HepG2 (cell line): ENCODE results near the gene ASB3. TPM values are rescaled to one million over a fixed set of nuclear protein-coding genes. Genes with fewer than 3 reads are reported as not detected.

Experiments used
- KDM3A ChIP-seq: IDR thresholded peaks from 2 replicates; pipeline ENCODE4 v1.6.1; 2018; ENCODE audit warnings: low read depth, missing compliant biosample characterization
- NCOA1 ChIP-seq: sonication (generic); formaldehyde crosslinking; IDR thresholded peaks from 2 replicates; pipeline ENCODE4 v1.9.0; 2021; ENCODE audit warnings: missing genetic modification reagents
- NFKBIZ ChIP-seq: IDR thresholded peaks from 2 replicates; pipeline ENCODE4 v1.6.1; 2018; ENCODE audit warnings: missing genetic modification reagents, missing compliant biosample characterization
- REL ChIP-seq: sonication (generic); formaldehyde crosslinking; conservative IDR thresholded peaks from 2 replicates; pipeline ENCODE4 v1.8.0; 2022; ENCODE audit warnings: mild to moderate bottlenecking, missing genetic modification reagents, moderate library complexity
- RFX3 ChIP-seq: IDR thresholded peaks from 2 replicates; pipeline ENCODE4 v1.6.1; 2016; ENCODE audit warnings: missing biosample characterization, missing genetic modification reagents
- SNAPC2 ChIP-seq: sonication (generic); formaldehyde crosslinking; IDR thresholded peaks from 2 replicates; pipeline ENCODE4 v1.8.1; 2022; ENCODE audit warnings: mild to moderate bottlenecking, missing genetic modification reagents
- TARDBP ChIP-seq: sonication (generic); formaldehyde crosslinking; IDR thresholded peaks from 2 replicates; pipeline ENCODE4 v1.8.0; 2022; ENCODE audit warnings: mild to moderate bottlenecking, missing genetic modification reagents
- ZMYM2 ChIP-seq: sonication (generic); formaldehyde crosslinking; IDR thresholded peaks from 2 replicates; pipeline ENCODE4 v1.8.0; 2022; ENCODE audit warnings: mild to moderate bottlenecking, missing genetic modification reagents
- ZNF460 ChIP-seq: sonication (generic); formaldehyde crosslinking; IDR thresholded peaks from 2 replicates; pipeline ENCODE4 v1.5.1; 2020; ENCODE audit warnings: missing genetic modification reagents, mild to moderate bottlenecking, borderline replicate concordance
- ZSCAN22 ChIP-seq: sonication (generic); formaldehyde crosslinking; IDR thresholded peaks from 2 replicates; pipeline ENCODE4 v1.4.0; 2020; ENCODE audit warnings: mild to moderate bottlenecking, missing genetic modification reagents
- ZZZ3 ChIP-seq: sonication (generic); formaldehyde crosslinking; IDR thresholded peaks from 2 replicates; pipeline ENCODE4 v1.4.0; 2020; ENCODE audit warnings: missing genetic modification reagents, mild to moderate bottlenecking, borderline replicate concordance
- polyA plus RNA-seq, 8 experiments: library from polyadenylated mRNA; depleted of rRNA in 3 of 8; stranded (reverse) in 7 of 8; unstranded in 1 of 8; fragments of >200 nt; fragmentation: Illumina TruSeq in 4 of 8; extraction: Trizol in 4 of 8; gene quantifications; 2 replicates each; pipeline versions ENCODE4 v1.2.1 to v1.2.3, GENCODE V29; 2011 to 2016; ENCODE audit warnings: low read depth in 4 of 8, missing spikeins in 1 of 8, mixed read lengths in 1 of 8; ENCODE audit not compliant: insufficient read depth in 1 of 8
- total RNA-seq, 5 experiments: library from RNA; depleted of rRNA; stranded (reverse); fragments of >200 nt; fragmentation: Illumina TruSeq; extraction: Trizol; gene quantifications; 2 replicates each; pipeline ENCODE4 v1.2.3, GENCODE V29; 2016; ENCODE audit warnings: low read depth in 1 of 5
- TF ChIP-seq, protein P1 (sequence below): sonication (generic); formaldehyde crosslinking; IDR thresholded peaks from 2 replicates; pipeline ENCODE4 v1.8.1; 2022; ENCODE audit warnings: low read depth, mild to moderate bottlenecking, missing genetic modification reagents
- TF ChIP-seq, protein P2 (sequence below): sonication (generic); formaldehyde crosslinking; IDR thresholded peaks from 2 replicates; pipeline ENCODE4 v1.4.0; 2020; ENCODE audit warnings: missing genetic modification reagents
- TF ChIP-seq, protein P3 (sequence below): sonication (generic); formaldehyde crosslinking; IDR thresholded peaks from 2 replicates; pipeline ENCODE4 v1.4.0; 2020; ENCODE audit warnings: missing genetic modification reagents
- TF ChIP-seq, protein P4 (sequence below): fragments of 450-650 bp; IDR thresholded peaks from 2 replicates; pipeline ENCODE4 v1.6.1; 2016
- TF ChIP-seq, protein P5 (sequence below): sonication (generic); formaldehyde crosslinking; IDR thresholded peaks from 2 replicates; pipeline ENCODE4 v1.5.0; 2020; ENCODE audit warnings: mild to moderate bottlenecking, missing genetic modification reagents
- TF ChIP-seq, protein P6 (sequence below): sonication (generic); formaldehyde crosslinking; IDR thresholded peaks from 2 replicates; pipeline ENCODE4 v1.4.0; 2020; ENCODE audit warnings: mild to moderate bottlenecking, missing genetic modification reagents

Gene ASB3
- total and polyA plus RNA-seq, 2 of the 13 experiments (the other 11 are each of a cell fraction or from before 2014, with no cell fraction given): 40.1 to 41.8 TPM

DNA sequence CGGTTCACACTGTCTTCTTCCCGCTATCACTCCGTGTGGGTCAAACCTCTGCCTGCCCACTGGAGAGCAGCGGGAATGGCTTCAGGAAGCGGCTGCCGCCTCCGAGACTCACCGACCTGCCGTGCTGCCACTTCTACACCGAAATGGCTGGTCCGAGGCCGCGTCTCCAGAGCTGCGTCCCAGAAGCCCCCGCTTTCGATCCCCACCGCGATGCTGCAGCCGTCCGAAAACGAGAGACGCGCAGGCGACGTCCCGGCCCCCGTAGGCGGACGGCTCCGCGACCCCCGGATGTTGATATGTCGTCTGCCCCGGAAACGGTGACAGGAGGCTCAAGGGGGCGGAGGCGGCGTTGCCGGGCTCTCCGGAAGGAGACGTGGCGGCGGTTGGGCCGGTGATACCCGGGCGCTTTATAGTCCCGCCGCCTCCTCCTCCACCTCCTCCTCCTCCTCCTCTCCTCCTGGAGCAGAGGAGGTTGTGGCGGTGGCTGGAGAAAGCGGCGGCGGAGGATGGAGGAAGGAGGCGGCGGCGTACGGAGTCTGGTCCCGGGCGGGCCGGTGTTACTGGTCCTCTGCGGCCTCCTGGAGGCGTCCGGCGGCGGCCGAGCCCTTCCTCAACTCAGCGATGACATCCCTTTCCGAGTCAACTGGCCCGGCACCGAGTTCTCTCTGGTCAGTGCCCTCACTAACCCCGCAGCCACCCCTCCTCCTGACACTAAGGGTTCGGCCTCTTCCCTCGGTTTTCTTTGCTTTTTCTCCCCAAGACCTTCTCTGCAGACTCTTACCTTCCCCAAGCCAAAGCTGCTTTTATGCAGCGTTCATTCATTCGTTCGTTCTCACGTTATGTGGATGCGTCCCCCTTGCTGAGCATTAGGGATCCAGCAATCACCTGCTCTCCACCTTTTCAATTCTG, at the start of gene ASB3, which contains the start of gene ERLEC1 (continued):
- TF ChIP-seq ZSCAN22 (CRISPR knock-in tag): no peak
- peak; percentile 83 for TF ChIP-seq REL (CRISPR knock-in tag)
- TF ChIP-seq, protein P1, sequence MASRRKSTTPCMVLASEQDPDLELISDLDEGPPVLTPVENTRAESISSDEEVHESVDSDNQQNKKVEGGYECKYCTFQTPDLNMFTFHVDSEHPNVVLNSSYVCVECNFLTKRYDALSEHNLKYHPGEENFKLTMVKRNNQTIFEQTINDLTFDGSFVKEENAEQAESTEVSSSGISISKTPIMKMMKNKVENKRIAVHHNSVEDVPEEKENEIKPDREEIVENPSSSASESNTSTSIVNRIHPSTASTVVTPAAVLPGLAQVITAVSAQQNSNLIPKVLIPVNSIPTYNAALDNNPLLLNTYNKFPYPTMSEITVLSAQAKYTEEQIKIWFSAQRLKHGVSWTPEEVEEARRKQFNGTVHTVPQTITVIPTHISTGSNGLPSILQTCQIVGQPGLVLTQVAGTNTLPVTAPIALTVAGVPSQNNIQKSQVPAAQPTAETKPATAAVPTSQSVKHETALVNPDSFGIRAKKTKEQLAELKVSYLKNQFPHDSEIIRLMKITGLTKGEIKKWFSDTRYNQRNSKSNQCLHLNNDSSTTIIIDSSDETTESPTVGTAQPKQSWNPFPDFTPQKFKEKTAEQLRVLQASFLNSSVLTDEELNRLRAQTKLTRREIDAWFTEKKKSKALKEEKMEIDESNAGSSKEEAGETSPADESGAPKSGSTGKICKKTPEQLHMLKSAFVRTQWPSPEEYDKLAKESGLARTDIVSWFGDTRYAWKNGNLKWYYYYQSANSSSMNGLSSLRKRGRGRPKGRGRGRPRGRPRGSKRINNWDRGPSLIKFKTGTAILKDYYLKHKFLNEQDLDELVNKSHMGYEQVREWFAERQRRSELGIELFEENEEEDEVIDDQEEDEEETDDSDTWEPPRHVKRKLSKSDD (CRISPR knock-in tag): no peak
- no peak for TF ChIP-seq NCOA1
- TF ChIP-seq KDM3A (CRISPR knock-in tag): peak; percentile 99
- TF ChIP-seq, protein P2, sequence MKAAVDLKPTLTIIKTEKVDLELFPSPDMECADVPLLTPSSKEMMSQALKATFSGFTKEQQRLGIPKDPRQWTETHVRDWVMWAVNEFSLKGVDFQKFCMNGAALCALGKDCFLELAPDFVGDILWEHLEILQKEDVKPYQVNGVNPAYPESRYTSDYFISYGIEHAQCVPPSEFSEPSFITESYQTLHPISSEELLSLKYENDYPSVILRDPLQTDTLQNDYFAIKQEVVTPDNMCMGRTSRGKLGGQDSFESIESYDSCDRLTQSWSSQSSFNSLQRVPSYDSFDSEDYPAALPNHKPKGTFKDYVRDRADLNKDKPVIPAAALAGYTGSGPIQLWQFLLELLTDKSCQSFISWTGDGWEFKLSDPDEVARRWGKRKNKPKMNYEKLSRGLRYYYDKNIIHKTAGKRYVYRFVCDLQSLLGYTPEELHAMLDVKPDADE (CRISPR knock-in tag): peak; percentile 93
- TF ChIP-seq, protein P3, sequence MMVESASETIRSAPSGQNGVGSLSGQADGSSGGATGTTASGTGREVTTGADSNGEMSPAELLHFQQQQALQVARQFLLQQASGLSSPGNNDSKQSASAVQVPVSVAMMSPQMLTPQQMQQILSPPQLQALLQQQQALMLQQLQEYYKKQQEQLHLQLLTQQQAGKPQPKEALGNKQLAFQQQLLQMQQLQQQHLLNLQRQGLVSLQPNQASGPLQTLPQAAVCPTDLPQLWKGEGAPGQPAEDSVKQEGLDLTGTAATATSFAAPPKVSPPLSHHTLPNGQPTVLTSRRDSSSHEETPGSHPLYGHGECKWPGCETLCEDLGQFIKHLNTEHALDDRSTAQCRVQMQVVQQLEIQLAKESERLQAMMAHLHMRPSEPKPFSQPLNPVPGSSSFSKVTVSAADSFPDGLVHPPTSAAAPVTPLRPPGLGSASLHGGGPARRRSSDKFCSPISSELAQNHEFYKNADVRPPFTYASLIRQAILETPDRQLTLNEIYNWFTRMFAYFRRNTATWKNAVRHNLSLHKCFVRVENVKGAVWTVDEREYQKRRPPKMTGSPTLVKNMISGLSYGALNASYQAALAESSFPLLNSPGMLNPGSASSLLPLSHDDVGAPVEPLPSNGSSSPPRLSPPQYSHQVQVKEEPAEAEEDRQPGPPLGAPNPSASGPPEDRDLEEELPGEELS (CRISPR knock-in tag): peak; percentile 90
- TF ChIP-seq, protein P4, sequence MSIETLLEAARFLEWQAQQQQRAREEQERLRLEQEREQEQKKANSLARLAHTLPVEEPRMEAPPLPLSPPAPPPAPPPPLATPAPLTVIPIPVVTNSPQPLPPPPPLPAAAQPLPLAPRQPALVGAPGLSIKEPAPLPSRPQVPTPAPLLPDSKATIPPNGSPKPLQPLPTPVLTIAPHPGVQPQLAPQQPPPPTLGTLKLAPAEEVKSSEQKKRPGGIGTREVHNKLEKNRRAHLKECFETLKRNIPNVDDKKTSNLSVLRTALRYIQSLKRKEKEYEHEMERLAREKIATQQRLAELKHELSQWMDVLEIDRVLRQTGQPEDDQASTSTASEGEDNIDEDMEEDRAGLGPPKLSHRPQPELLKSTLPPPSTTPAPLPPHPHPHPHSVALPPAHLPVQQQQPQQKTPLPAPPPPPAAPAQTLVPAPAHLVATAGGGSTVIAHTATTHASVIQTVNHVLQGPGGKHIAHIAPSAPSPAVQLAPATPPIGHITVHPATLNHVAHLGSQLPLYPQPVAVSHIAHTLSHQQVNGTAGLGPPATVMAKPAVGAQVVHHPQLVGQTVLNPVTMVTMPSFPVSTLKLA: peak; percentile 76
- TF ChIP-seq TARDBP (CRISPR knock-in tag): peak; percentile 100
- peak; percentile 47; the same call in 1 of the 2 replicates for TF ChIP-seq RFX3 (CRISPR knock-in tag)
- TF ChIP-seq, protein P5, sequence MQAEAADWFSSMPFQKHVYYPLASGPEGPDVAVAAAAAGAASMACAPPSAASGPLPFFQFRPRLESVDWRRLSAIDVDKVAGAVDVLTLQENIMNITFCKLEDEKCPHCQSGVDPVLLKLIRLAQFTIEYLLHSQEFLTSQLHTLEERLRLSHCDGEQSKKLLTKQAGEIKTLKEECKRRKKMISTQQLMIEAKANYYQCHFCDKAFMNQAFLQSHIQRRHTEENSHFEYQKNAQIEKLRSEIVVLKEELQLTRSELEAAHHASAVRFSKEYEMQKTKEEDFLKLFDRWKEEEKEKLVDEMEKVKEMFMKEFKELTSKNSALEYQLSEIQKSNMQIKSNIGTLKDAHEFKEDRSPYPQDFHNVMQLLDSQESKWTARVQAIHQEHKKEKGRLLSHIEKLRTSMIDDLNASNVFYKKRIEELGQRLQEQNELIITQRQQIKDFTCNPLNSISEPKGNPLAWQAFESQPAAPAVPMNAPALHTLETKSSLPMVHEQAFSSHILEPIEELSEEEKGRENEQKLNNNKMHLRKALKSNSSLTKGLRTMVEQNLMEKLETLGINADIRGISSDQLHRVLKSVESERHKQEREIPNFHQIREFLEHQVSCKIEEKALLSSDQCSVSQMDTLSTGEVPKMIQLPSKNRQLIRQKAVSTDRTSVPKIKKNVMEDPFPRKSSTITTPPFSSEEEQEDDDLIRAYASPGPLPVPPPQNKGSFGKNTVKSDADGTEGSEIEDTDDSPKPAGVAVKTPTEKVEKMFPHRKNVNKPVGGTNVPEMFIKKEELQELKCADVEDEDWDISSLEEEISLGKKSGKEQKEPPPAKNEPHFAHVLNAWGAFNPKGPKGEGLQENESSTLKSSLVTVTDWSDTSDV (CRISPR knock-in tag): peak; percentile 87; the same call in 1 of the 2 replicates
- TF ChIP-seq NFKBIZ (CRISPR knock-in tag): peak; percentile 60
- TF ChIP-seq ZZZ3 (CRISPR knock-in tag): peak; percentile 93
- peak; percentile 48; the same call in 1 of the 2 replicates for TF ChIP-seq ZNF460
- TF ChIP-seq, protein P6, sequence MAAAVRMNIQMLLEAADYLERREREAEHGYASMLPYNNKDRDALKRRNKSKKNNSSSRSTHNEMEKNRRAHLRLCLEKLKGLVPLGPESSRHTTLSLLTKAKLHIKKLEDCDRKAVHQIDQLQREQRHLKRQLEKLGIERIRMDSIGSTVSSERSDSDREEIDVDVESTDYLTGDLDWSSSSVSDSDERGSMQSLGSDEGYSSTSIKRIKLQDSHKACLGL (CRISPR knock-in tag): peak; percentile 96
- TF ChIP-seq ZMYM2: peak; percentile 54; the same call in 1 of the 2 replicates
- TF ChIP-seq SNAPC2 (CRISPR knock-in tag): peak; percentile 98
